Measurements from ENCODE around the gene GALNT9. TPM values are rescaled to one million over a fixed set of nuclear protein-coding genes. Genes with fewer than 3 reads are reported as not detected.

Gene GALNT9
- total and polyA plus RNA-seq, 2 donors (not counting 1 experiment from before 2014, with no cell fraction given) = 0.71 to 2.4 TPM

GRCh38 chr12:132351751-132352495 is 22.5 kb upstream of the GALNT9 start:
- H4K20me1 ChIP-seq (ENCODE audit: control insufficient read depth, insufficient read depth, low read length, poor library complexity, severe bottlenecking) = no peaks in the 10 kb centered on the region
- WGBS (ENCODE audit: insufficient coverage) = 73% methylated on average over 16 of the region's 24 CpGs
- Mint-ChIP-seq H3K4me1 (no peaks in the 10 kb centered on the region), H3K27me3 (peaks cover 4% of the 10 kb centered on the region), H3K27ac (no peak overlapping the region), H3K4me3 (no peak overlapping the region), H3K9me3 (ENCODE audit: insufficient read depth) (no peaks in the 10 kb centered on the region)
- TF ChIP-seq EZH2 (IDR thresholded peaks at IDR 0.05; ENCODE audit: borderline replicate concordance, insufficient read depth, low read depth, low read length, poor library complexity, severe bottlenecking) = no peak
- no peak for TF ChIP-seq CTCF (IDR thresholded peaks at IDR 0.05)
- no peaks in the 10 kb centered on the region for H3K79me2 ChIP-seq (ENCODE audit: control insufficient read depth, insufficient read depth, low read length)
- peaks cover 0 to 7% (median 0%) of the 10 kb centered on the region in 4 experiments for H3K27me3 ChIP-seq (replicated peaks in 1 of 4; ENCODE audit: control extremely low read depth in 1 of 4, control insufficient read depth in 3 of 4, insufficient read depth in 4 of 4, low read length in 3 of 4)
- no peak overlapping the region for H3K9ac ChIP-seq (ENCODE audit: low read length)
- no peak for ATAC-seq (ENCODE audit: low read depth)
- no peak for DNase-seq
- H3K4me2 ChIP-seq (replicated peaks; ENCODE audit: low read depth, low read length, poor library complexity, severe bottlenecking) = no peak overlapping the region
- peaks cover 0 to 4% (median 0%) of the 10 kb centered on the region in 3 donors for H3K9me3 ChIP-seq (ENCODE audit: control extremely low read depth in 1 of 3, control insufficient read depth in 2 of 3, insufficient read depth in 1 of 3, low read length in 2 of 3)
- H2AFZ ChIP-seq (ENCODE audit: insufficient read depth, low read depth, low read length, poor library complexity, severe bottlenecking) = no peak overlapping the region
- no peak overlapping the region for H3K4me3 ChIP-seq (ENCODE audit: control extremely low read depth in 1 of 5, extremely low read depth in 1 of 5, insufficient read depth in 1 of 5, low read depth in 2 of 5, low read length in 4 of 5)
- ChIA-PET POLR2A (no interaction called here), CTCF (no interaction called here)
- no peaks in the 10 kb centered on the region for H3K36me3 ChIP-seq (replicated peaks in 1 of 2; ENCODE audit: control extremely low read depth in 1 of 2, control insufficient read depth in 1 of 2, extremely low read depth in 1 of 2, insufficient read depth in 2 of 2, low read length in 1 of 2)
- intact Hi-C loops (cut with micrococcal nuclease) = no loop called here
- H3K4me1 ChIP-seq (ENCODE audit: control insufficient read depth in 2 of 2, insufficient read depth in 2 of 2, low read length in 2 of 2) = no peaks in the 10 kb centered on the region
- no peak overlapping the region for H3K27ac ChIP-seq (ENCODE audit: low read length in 2 of 2)

- WGBS (ENCODE audit: insufficient coverage) = 79% methylated on average over 1 of the region's 1 CpG
- no peak for TF ChIP-seq EZH2 (IDR thresholded peaks at IDR 0.05; ENCODE audit: borderline replicate concordance, insufficient read depth, low read depth, low read length, poor library complexity, severe bottlenecking)
- TF ChIP-seq CTCF (IDR thresholded peaks at IDR 0.05) = no peak
- no peak overlapping the region for H3K27ac Mint-ChIP-seq
- no peaks in the 10 kb centered on the region for H3K4me1 Mint-ChIP-seq
- intact Hi-C loops (cut with micrococcal nuclease) = no loop called here
- H3K27me3 Mint-ChIP-seq = peaks cover 4% of the 10 kb centered on the region
- H3K4me3 Mint-ChIP-seq = no peak overlapping the region
- H3K4me2 ChIP-seq (replicated peaks; ENCODE audit: low read depth, low read length, poor library complexity, severe bottlenecking) = no peak overlapping the region
- H3K4me1 ChIP-seq (ENCODE audit: control insufficient read depth in 2 of 2, insufficient read depth in 2 of 2, low read length in 2 of 2) = no peaks in the 10 kb centered on the region
- H4K20me1 ChIP-seq (ENCODE audit: control insufficient read depth, insufficient read depth, low read length, poor library complexity, severe bottlenecking) = no peaks in the 10 kb centered on the region
- ATAC-seq (ENCODE audit: low read depth) (no peak), DNase-seq (no peak)
- H3K36me3 ChIP-seq (replicated peaks in 1 of 2; ENCODE audit: control extremely low read depth in 1 of 2, control insufficient read depth in 1 of 2, extremely low read depth in 1 of 2, insufficient read depth in 2 of 2, low read length in 1 of 2) = no peaks in the 10 kb centered on the region
- ChIA-PET POLR2A (no interaction called here), CTCF (no interaction called here)
- H3K4me3 ChIP-seq (ENCODE audit: control extremely low read depth in 1 of 5, extremely low read depth in 1 of 5, insufficient read depth in 1 of 5, low read depth in 2 of 5, low read length in 4 of 5) = no peak overlapping the region
- H3K27ac ChIP-seq (ENCODE audit: low read length in 2 of 2) = no peak overlapping the region
- H3K9me3 ChIP-seq (ENCODE audit: control extremely low read depth in 1 of 3, control insufficient read depth in 2 of 3, insufficient read depth in 1 of 3, low read length in 2 of 3) = peaks cover 0 to 4% (median 0%) of the 10 kb centered on the region in 3 donors
- H3K9ac ChIP-seq (ENCODE audit: low read length) = no peak overlapping the region
- no peaks in the 10 kb centered on the region for H3K9me3 Mint-ChIP-seq (ENCODE audit: insufficient read depth)
- H3K27me3 ChIP-seq (replicated peaks in 1 of 4; ENCODE audit: control extremely low read depth in 1 of 4, control insufficient read depth in 3 of 4, insufficient read depth in 4 of 4, low read length in 3 of 4) = peaks cover 0 to 2% (median 0%) of the 10 kb centered on the region in 4 experiments
- no peak overlapping the region for H2AFZ ChIP-seq (ENCODE audit: insufficient read depth, low read depth, low read length, poor library complexity, severe bottlenecking)
- no peaks in the 10 kb centered on the region for H3K79me2 ChIP-seq (ENCODE audit: control insufficient read depth, insufficient read depth, low read length)
These were observed 20.2 kb upstream of the GALNT9 start for GRCh38 chr12:132349501-132350131.

All from B cell (primary cell).